HG03095 (cell line): Measurements from ENCODE around the gene ILKAP.

Experiments used
- ATAC-seq: cut with Tn5 transposase; IDR thresholded peaks from one replicate; pipeline ENCODE4 v1.9.1; 2021; ENCODE audit warnings: moderate library complexity; ENCODE audit not compliant: unreplicated experiment

ILKAP gene

DNA sequence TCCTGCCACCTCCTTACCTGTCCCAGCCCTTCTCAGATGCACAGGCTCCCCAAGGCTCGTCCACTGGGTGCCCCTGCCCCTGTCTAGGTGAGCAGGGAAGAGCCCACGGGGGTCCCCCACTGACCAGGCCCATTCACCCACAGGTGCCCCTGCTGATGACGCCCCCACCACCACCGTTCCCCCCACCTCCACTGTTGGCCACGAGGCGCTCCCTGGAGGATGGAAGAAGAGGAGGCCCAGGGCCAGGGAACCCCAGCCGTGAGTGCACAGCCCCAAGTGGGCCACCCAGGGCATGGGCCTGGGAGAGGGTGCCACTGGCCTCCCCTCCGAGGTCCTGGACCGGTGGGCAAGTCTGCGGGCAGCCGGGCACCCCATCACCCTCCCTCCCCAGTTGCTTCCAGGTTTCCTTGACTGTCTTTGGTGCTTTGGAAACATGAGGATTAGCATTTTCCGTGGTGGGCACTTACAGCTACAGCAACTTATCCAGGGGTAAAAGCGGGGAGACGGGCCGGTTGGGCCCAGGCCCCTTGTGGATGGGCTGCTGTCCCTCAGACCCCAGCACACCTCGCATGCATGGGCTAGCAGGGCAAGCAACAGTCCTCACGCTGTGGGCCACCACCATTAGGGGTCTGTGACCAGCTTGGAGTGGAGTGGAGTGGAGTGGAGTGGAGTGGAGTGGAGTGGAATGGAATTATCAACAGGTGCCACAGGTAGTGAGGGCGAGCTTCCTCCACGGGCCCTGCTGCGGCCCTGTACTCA, 78.2 kb downstream of the ILKAP start:
- no peak for ATAC-seq

DNA sequence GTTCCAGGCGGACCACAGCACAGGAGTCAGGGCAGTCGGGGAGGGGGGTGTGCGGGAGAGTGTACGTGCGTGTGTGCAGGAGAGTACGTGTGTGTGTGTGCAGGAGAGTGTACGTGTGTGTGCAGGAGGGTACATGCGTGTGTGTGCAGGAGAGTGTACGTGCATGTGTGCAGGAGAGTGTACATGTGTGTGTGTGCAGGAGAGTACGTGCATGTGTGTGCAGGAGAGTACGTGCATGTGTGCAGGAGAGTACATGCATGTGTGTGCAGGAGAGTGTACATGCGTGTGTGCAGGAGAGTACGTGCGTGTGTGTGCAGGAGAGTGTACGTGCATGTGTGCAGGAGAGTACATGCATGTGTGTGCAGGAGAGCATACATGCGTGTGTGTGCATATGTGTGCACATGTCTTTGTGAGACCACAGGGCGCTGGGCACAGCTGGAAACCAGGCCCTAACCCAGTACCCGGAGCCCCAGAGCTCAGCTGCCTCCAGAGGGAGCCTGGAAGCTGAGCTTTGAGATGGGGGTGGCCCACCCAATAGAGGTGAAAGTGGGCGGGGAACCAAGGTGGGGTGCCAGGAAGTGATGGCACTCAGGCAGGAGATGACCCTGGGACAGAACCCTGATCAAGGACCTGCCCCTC, 78.9 kb downstream of the ILKAP start:
- no peak for ATAC-seq

DNA sequence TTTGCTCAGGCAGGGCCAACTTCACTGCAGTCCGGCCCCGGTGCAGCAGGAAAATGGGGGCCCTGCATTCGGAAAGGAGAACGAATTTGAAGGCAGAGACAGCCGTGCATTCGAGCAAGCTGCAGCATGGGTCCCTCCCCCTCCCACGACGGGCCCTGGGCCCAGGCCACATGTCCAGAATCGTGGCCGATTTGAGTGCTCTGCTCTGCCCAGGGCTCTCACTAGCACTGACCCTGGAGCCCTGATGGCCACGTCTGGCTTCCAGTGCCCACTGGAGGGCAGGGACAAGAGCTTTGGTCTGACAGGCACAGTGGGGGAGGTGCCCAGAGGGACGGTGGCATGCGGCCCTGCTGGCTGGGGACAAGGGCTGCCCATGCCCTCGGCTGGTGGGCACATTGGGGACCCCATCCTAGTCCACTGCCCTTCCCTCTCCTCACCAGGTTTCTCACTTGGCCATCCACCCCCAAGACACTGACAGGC, 79.5 kb downstream of the ILKAP start:
- no peak for ATAC-seq

DNA sequence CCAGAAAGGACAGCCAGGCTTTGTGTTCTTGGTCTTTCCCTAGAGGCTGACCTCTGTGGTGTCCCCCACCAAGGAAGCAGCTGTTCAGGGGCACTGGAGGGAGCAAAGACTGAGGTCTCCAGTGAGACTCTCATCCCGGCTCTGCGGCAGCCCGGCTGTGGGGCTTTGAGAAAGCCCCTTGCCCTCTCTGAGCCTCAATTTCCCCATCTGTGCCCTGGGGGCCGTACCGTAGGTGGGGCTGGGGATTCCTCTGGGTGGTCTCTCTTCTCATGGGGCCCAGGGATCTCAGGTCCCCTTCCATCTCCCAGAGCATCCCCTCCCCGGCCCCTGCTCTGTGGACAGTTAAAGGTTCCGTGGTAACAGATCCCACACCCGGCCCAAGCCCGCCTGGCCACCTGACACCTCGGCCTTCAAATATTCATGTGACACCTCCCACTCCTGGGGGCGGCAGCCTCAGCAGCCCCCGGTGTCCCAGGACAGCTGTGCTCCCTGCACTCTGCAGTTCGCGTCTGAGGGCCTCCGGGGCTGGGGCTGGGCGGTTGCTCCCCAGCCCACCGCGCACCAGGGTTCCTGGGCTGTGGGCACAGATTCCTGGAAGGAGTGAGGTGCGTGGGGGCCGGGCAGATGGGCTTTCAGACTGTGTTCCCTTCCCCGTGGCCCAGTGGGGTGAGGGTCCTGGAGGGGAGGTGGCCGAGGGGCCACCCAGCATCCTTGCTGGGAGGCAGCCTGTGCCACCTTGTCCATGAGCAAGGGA, 80.1 kb downstream of the ILKAP start:
- no peak for ATAC-seq

DNA sequence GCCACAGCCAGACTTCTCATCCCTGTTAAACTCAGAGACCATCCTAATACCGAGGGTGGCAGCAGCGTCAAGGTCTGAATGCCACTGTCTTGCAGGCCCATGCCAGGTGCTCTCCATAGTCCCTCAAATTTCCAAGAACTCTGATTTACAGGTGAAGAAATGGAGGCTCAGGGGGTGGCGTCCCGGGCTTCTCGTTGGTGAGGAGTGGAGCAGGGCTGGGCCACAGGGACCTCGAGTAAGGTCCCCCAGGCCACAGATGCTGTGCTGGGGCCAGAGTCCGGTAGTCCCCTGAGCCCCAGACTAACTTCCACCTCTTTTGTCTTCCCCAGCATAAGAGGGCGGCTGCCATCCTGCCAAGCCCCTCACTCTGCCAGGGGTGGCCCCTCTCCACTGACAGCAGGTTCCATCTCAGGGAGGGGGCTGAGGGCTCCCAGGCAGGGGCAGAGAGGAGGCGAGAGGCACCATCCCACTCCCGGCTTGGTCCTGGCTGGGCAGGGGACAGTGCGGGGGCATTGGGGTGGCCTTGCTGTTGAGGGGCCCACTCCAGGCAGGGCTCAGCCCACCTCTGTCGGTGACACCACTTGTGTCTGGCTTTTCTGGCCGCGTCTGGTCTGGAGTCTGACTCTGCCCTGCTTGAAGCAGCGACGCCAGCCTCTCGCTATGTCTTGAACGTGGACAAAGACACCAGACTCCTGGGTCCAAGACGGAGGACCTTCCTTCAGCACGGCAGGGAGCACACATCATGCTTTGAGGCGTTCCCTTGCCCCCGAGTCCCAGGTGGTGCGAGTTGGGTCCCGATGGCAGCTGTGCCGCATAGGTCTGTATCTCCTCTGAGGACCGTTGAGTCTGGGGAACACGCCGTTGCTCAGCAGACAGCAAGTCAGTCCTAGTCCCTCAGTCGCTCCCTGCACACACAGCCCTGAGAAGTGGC, 80.9 kb downstream of the ILKAP start:
- ATAC-seq = no peak

DNA sequence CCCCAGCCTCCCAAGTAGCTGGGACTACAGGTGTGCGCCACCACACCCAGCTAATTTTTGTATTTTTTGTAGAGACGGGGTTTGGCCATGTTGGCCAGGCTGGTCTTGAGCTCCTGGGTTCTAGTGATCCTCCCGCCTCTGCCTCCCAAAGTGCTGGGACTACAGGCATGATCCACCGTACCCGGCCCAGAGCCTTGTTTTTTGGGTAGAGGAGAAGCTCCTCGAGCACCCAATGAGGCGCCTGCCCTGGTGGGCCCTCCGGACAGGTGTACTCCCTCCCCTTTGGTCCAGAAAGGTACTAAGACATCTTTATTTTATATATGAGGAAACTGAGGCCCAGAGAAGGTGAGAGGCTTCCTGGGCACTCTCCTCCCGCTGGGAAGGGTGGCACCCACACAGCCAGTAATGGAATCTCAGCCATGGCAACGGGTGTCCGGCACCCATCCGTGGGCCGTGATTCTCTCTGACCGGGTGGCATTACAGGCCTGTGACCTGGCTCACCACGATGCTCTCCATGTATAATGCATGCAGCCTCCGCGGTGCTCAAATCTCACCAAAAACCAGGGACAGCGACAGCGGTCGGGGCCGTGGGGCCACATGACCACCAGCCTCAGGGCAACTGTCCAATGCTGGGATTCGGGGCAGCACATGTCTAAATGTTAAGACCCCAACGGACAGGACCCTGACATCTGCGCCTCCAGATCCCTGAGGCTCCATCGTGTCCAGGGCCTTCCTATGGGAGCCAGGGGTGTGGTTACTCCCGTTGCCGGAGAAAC, 81.8 kb downstream of the ILKAP start:
- ATAC-seq = no peak

DNA sequence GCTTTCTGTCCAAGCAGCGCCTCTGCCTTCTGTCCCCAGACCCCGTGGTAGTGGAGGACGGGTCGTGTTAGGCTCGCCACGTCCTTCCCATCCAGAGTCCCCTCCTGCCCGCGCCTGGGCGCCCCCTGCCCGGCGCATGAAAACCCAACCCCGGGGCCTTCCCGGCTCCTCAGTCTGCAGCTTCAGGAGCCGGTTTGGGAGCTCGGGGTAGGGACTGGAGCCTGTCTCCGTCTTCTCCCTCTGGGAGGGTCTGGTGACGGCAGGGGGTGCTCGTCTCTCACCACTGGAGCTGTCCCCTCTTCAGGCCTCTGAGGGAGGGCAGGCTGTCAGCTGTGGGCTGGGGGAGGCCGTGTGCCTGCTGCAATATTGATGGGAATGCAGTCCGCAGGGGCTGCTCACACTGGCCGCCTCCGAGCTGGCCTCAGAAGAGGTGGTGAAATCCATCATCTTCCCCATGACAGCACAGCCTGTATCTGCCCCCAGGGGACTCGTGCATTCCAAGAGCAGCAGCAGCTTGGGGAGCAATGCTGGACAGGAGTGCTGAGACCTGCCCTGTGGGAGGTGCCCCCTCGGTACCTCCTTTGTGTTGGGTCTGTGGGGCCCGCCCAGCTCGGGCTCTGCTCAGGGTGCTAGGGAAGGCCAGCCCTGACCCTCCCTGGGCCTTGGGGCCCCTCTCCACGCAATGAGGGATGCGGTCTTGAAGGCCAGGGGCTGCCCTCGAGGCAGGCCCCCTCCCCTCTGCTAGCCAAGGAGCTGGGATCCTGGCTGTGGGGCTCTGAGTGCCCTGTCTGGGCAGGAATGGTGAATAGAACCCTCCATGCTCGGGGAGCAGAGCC, 82.8 kb downstream of the ILKAP start:
- no peak for ATAC-seq
